ELR (cell line): ENCODE measurements around the gene CNNM1.

Source experiments
- DNase-seq: peaks from one replicate; pipeline ENCODE4 v3.0.0-alpha.2; 2015; ENCODE audit warnings: low read depth

CNNM1 gene

GRCh38 chr10:99329304-99329553 is at the start of gene CNNM1:
TSS of gene CNNM1 (plus strand) at chr10:99329356. CDS start at chr10:99329388, 32 bp downstream.
- peak; percentile 59 for DNase-seq

DNA sequence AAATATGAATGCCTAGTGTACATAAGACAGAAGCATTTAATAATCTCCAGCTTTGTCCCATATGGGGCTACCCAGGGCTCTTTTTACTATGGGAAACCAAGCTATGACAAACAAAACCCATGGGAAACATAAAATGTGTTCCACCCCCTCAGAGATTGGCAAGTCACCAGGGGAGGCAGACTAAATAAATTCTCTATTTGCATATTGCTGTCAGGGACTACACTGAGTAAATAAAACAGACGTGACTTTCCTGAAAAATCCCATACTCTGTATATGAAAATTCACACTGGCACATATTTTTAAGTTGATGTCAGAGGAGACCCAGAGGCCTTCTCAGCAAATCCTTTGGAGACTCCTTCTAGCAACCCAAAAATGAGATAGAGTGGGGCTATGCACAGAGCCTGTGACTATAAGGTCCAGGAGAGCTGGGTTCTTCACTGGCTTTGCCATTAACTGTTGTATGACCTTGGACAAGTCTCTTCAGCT is 49.5 kb upstream of the CNNM1 start:
- peak; percentile 63 for DNase-seq

GRCh38 chr10:99280472-99280871 is 48.7 kb upstream of the CNNM1 start:
- DNase-seq = peak; percentile 21

GRCh38 chr10:99285881-99286280 is 43.3 kb upstream of the CNNM1 start:
- DNase-seq = peak; percentile 79

DNA sequence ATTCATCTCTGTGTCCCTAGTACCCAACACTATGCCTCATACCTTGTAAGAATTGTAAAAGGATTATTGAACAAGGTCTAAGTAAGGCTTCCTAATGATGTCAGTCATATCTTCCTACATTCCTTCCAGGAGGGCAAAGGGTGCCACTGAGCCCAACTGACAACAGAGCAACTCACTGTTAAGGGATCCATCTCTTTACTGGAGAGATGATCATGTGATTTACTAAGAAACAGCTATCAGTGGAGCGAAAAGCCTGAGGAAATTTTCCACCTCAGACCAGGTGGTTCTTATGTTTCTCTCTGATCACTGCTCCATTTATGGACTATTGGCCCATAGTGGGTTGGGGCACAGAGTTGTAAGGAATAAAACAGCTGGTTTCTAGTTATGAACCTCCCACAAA is 38.9 kb upstream of the CNNM1 start:
- DNase-seq = no peak

DNA sequence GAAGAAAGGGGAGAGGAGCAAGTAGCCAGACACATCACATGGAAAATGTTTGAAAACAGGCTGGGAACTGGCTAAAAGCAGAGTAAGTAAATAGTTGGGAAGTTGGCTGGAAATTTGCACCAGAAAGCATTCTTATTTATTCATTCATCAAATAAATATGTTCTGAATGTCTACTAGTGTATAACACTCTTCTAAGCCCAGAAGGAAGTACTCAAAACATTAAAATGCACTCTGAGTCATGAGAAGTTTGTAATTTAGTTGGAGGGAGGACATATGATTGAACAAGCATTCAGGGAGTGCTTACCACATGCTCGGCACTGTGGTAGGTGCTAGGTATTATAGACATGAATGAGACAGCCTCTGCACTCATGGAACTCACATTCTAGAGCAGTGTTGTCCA is 37.0 kb upstream of the CNNM1 start:
- DNase-seq = peak; percentile 86

GRCh38 chr10:99296605-99297004 is 32.6 kb upstream of the CNNM1 start:
- DNase-seq = no peak

DNA sequence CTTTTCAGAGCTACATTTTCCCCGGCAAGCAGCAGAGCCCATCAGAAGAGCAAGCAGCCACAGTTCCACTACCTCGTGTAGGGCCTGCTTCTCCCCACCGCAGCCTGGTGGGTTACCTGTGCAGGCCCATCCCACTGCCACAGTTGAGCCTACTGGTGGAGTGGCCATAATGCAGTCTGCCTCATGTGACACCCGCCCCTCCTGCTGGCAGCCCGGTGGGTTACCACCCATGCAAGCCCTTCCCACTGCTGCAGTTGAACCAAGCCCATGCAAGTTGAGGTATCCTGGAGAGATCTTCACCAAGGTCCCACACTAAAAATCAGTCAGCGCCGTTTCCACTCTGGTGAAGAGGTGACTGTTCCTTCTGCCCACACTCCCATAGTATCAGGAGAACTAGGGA is 32.1 kb upstream of the CNNM1 start:
- no peak for DNase-seq

- no peak for DNase-seq
Measured at GRCh38 chr10:99303899-99304861, 25.0 kb upstream of the CNNM1 start.

DNA sequence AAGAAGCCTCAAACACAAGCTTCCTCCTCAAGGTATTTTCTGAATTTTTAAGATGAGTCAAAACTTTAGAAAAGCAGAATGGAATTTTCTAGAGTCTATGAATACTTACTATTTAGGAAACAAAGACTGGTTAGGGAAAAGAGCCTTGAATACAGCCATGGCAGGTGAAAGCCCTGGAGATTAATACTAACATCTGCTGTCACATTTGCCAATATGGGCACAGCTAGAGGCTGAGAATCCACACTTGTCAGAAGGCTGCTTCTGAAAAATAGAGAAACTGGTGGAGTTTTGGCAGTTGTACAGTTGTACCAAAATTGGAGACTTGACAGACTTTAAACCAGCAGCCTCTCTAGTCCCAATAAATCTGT is 24.3 kb upstream of the CNNM1 start:
- no peak for DNase-seq

DNA sequence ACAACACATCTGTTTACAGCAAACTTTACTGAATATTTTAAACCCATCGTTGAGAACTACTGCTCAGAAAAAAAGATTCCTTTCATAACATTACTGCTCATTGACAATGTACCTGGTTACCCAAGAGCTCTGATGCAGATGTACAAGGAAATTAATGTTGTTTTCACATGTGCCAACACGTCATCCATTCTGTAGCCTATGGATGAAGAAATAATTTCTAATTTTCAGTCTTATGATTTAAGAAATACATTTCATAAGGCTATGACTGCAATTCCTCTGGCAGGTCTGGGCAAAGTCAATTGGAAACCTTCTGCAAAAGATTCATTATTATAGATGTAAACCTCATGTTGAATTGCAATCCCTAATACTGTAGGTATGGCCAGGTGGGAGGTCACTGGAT is 16.7 kb upstream of the CNNM1 start:
- DNase-seq = no peak

GRCh38 chr10:99315853-99316252 is 13.3 kb upstream of the CNNM1 start:
- DNase-seq = no peak

DNA sequence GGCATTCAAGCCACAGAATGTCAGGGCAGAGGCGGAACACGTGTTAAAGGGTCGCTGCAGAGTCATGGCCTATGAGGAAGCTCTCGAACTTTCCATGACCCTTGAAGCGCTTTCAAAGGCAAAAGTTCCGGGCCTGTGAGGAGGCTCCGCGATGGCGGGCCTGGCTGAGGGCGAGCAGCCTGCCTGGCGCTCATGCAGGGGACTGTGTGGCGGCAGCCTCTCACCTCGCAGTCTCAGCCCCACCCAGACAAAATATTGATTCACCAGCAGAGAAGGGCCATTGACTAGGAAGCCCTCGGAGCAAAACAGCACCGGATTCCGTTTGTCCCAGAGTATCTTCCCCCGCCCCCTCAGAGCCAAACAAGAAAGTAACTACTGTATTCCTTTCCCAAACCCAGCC is 12.8 kb upstream of the CNNM1 start:
- no peak for DNase-seq

GRCh38 chr10:99318048-99318447 is 11.1 kb upstream of the CNNM1 start:
- no peak for DNase-seq

DNA sequence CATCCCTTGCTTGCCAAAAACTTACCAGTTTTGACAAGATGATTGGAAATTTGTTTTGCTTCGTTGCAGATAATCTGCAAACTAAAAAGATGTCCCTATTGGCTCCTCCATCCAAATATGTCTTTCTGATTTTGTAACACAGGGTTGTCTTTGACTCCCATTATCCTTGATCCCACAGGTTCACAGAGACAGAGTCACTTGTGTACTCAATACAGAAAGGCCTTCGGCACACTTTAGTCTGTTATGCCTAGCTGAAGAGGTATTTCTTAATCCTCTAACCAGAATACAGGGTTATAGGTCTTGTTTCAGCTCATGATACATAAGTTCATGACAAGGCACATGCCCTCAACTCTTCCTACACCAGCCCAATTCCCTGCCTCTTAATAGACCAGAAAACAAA is 10.7 kb upstream of the CNNM1 start:
- DNase-seq = no peak

- DNase-seq = no peak
Measured at GRCh38 chr10:99325281-99325680, 3.9 kb upstream of the CNNM1 start.

GRCh38 chr10:99326871-99327270 is 2.3 kb upstream of the CNNM1 start:
- DNase-seq = no peak

GRCh38 chr10:99328579-99329303 is 415 bp upstream of the CNNM1 start:
- peak; percentile 58 for DNase-seq

DNA sequence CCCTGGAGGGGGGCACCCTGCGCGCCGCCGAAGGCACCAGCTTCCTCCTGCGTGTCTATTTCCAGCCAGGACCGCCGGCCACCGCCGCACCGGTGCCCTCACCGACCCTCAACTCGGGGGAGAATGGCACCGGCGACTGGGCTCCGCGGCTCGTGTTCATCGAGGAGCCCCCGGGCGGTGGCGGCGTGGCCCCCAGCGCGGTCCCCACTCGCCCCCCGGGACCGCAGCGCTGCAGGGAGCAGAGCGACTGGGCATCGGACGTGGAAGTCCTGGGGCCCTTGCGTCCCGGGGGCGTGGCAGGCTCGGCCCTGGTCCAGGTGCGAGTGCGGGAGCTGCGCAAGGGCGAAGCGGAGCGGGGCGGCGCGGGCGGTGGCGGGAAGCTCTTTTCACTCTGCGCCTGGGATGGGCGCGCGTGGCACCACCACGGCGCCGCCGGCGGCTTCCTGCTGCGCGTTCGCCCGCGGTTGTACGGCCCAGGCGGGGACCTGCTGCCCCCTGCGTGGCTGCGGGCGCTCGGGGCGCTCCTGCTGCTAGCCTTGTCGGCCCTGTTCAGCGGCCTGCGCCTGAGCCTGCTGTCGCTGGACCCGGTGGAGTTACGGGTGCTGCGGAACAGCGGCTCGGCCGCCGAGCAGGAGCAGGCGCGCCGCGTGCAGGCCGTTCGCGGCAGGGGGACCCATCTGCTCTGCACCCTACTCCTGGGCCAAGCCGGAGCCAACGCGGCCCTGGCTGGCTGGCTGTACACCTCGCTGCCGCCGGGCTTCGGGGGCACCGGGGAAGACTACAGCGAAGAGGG is 594 bp downstream of the CNNM1 start:
- DNase-seq = peak; percentile 22

GRCh38 chr10:99330347-99330924 is 1.3 kb downstream of the CNNM1 start:
- DNase-seq = no peak

DNA sequence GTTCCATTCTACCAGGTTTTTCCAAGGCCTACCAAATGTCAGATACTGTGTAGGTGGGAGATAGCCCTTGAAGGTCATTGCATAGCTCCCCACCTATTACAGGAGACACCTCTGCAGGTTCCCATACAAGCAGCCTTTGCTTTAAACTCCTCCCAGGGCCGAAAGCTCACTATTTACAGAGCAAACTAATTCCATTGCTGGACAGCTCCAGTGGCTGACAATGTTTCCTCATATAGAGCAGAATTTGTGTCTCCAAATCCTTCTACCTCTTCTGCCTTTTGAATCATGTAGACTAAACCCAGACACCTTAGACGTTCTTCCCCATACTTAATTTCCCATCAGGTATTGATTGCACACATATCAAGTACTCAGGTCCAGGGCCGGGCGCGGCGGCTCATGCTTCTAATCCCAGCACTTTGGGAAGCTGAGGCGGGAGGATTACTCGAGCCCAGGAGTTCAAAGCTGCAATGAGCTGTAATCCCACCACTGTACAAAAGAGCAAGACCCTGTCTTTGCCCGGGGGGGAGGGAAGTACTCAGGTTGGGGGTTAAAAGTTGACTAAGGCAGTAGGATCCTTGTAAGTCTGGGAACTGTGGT is 2.1 kb downstream of the CNNM1 start:
- DNase-seq = peak; percentile 12

DNA sequence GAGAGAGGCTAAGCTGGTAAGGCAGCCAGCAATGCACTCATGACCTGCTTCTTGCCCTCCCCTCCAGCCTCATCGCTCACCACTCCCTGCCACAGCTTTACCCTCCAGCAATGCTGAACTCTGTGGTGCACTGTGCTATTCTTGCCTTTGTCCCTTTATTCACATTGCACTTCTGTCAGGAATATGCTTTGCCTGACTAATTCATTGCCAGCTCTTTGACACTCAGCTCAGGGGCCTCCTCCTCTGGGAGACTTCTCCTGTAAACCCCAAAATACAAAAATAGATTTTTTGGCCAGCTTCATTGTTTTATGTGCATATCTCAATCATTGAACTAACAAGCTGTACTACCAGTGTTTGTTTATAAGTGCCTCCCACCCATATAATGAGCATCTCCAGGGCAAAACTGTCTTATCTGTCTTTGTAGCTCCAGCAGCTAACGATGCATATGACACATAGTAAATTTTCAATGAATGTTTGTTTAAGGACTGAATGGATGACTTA is 8.2 kb downstream of the CNNM1 start:
- peak; percentile 15 for DNase-seq
